Jurkat, Clone E6-1 (cell line): ENCODE results near the gene PET100.
A peak's percentile ranks its signal among the peaks of the same experiment; 100 is the strongest.
"Not testable (repeated sequence)": the region's sequence is repeated elsewhere in the genome, so short reads cannot be mapped to it uniquely, and the experiment has no call there.

Source experiments
- DNase-seq: peaks from one replicate; pipeline ENCODE4 v3.0.0-alpha.2; 2011; ENCODE audit warnings: low read depth, low spot score
- H3K4me3 ChIP-seq: 2 replicates; pipeline ENCODE4 v1.5.1; 2011; ENCODE audit warnings: mild to moderate bottlenecking, low read length, control low read depth, moderate library complexity

Gene PET100

DNA sequence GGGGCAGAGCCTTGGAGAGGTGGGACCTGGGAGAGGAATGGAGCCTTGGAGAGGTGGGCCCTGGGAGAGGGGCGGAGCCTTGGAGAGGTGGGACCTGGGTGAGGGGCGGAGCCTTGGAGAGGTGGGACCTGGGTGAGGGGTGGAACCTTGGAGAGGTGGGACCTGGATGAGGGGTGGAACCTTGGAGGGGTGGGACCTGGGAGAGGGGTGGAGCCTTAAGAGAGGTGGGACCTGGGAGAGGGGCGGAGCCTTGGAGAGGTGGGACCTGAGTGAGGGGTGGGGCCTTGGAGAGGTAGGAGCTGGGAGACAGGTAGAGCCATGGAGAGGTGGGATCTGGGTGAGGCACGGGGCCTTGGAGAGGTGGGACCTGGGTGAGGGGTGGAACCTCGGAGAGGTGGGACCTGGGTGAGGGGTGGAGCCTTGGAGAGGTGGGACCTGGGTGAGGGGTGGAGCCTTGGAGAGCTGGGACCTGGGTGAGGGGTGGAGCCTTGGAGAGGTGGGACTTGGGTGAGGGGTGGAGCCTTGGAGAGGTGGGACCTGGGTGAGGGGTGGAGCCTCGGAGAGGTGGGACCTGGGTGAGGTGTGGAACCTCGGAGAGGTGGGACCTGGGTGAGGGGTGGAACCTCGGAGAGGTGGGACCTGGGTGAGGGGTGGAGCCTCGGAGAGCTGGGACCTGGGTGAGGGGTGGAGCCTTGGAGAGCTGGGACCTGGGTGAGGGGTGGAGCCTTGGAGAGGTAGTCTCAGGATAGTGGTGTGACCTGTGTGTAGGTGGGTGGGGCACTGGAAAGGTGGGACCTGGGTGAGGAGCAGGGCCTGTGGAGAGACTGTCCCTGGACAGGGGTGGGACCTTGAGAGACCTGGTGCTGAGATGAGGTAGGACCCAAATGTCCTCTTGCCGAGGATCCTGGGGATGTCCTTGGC lies 14.3 kb downstream of the PET100 start:
- not testable (repeated sequence) for H3K4me3 ChIP-seq
- peak; percentile 30 for DNase-seq

DNA sequence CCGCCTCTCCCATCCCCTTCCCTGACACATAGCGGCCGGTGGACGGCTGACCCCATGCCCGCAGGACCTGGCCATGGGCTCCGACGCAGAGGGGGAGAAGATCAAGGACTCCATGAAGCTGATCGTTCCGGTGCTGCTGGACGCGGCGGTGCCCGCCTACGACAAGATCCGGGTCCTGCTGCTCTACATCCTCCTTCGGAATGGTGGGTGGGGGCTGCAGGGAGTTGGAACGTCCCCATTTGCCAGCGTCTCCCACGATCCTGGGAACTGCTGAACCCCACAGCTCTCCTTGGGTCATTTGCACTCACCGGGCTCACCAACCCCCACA lies 14.9 kb downstream of the PET100 start:
- no peak overlapping the region for H3K4me3 ChIP-seq
- no peak for DNase-seq

GRCh38 chr19:7645163-7645562 lies 15.6 kb downstream of the PET100 start:
- no peak for DNase-seq
- no peak overlapping the region for H3K4me3 ChIP-seq

- DNase-seq, result no peak
- no peak overlapping the region for H3K4me3 ChIP-seq
These were observed 16.2 kb downstream of the PET100 start for GRCh38 chr19:7645656-7646425.

GRCh38 chr19:7646426-7646700 lies 16.8 kb downstream of the PET100 start:
- H3K4me3 ChIP-seq, result no peak overlapping the region
- no peak for DNase-seq

GRCh38 chr19:7647156-7647555 lies 17.6 kb downstream of the PET100 start:
- no peak for DNase-seq
- H3K4me3 ChIP-seq, result no peak overlapping the region

- H3K4me3 ChIP-seq, result no peak overlapping the region
- no peak for DNase-seq
These were observed 18.8 kb downstream of the PET100 start for GRCh38 chr19:7648265-7649014.

DNA sequence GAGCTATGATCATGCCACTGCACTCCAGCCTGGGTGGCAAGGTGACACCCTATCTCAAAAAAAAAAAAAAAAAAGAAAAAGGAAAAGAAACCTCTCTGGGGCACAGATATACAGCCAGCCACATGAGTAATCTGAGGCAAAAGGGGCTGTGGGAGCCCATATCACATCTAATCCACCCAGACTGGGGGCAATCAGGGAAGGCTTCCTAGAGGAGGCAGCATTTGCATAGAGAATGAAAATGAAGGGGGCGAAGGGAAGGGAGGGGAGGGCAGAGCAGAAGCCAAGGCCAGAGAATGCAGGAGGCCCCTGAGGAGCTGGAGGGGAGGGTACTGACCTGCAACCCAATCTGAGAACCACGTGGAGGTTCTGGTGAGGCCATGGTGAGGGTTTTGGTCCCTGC lies 20.6 kb downstream of the PET100 start:
- DNase-seq, result no peak
- H3K4me3 ChIP-seq, result no peak overlapping the region

- peak; percentile 82 for DNase-seq
- H3K4me3 ChIP-seq, result peak overlapping the region; percentile 50
These were observed 22.6 kb downstream of the PET100 start for GRCh38 chr19:7652061-7652641.

- no peak overlapping the region for H3K4me3 ChIP-seq
- no peak for DNase-seq
These were observed 24.8 kb downstream of the PET100 start for GRCh38 chr19:7654401-7654800.

DNA sequence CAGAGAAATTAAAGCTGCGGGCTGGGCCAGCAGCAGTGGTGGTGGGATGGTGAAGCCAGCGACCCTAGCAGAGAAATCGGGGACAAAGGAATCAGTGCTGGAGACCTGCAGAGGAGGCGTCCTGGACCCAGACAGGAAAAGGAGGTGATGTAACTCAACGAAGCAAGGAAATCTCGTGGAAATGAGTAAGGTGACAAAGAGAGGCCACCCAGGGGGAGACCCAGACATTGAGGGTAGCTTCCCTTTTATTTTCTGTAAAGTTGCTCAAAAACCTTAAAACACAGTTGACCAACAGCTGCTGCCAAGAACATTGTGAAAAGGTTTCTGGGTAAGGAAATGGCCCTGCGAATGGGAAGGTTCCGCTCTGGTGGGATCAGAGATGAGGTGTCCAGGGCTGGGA lies 26.0 kb downstream of the PET100 start:
- no peak for DNase-seq
- H3K4me3 ChIP-seq, result no peak overlapping the region

DNA sequence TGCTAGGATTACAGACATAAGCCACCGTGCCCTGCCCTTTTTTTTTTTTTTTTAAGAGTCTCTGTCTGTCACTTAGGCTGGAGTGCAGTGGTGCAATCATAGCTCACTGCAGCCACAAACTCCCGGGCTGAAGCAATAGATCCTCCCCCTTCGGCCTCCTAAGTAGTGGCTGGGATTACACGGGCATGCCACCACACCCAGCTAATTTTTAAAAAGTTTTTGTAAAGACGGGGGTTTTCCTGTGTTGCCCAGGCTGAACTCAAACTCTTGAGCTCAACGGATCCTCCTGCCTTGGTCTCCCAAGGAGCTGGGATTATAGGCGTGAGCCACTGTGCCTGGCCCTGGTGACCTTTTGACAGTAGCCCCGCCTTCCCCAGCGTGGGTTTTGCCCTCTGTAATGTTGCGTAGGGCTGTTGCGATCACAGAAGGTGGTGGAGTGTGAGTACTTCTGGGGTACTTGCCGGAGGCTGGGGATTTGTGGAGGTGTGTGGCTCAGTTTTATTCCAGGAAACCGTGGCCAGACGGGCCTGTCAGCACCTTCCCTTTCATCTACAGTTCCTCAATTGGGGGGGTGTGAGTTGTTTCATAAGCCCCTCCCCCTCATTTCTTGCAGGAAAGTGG lies 27.6 kb downstream of the PET100 start:
- no peak for DNase-seq
- no peak overlapping the region for H3K4me3 ChIP-seq

DNA sequence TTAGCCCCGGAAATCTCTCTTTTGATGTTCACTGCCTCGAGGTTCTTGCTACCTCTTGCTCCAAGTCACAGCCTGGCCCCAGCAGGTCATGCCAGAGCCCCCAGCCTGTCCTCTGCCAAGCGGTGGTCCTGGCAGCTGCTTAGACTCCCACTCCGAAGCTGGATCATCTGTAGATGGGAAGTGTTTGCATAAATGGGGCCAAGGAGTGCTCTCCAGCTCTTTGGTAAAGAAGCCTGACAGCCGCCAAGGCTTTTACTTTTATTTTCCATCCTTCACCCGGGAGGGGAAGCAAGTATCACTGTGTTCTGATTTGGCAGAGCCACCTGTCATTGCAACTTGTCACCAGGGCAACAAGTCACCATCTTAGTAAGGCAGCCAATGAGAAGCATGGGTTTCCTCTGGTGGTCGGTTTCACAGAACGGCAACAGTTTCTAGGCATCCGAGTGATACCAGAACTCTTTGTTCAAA lies 28.7 kb downstream of the PET100 start:
- peak overlapping the region; percentile 35 for H3K4me3 ChIP-seq
- peak; percentile 92 for DNase-seq

- DNase-seq, result no peak
These were observed 32.3 kb downstream of the PET100 start for GRCh38 chr19:7661744-7662538.

DNA sequence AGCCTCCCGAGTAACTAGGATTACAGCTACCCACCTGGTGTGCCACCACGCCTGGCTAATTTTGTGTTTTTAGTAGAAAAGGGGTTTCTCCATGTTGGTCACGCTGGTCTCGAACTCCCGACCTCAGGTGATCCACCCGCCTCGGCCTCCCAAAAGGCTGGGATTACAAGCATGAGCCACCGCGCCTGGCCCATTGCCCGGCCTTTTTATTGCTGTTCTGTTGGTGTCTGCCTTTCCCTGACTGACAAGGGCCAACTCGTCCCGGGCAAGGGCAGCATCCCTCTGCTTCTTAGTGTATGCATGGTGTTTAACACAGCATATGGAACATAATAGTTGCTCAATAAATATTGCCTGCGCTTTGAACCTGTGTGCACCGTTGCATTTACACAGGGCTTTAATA lies 33.1 kb downstream of the PET100 start:
- DNase-seq, result no peak
- H3K4me3 ChIP-seq, result no peak overlapping the region

More at GRCh38 chr19:7661744-7662538, 32.3 kb downstream of the PET100 start:
- H3K4me3 ChIP-seq, result no peak overlapping the region

DNA sequence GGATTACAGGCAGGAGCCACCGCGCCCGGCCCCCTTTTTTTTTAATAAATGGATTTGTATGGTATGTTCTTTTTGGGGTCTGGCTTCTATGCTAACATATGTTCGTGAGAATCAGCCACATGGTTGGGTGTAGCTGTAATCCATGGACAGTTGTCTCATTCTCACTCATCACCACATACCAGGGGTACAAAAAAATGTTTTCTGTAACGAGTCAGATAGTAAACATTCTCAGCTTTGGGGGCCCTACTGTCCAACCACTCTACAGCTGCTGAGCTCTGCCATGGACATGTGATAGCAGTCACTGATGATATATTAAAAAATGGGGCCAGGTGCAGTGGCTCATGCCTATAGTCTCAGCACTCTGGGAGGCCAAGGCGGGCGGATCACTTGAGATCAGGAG lies 34.1 kb downstream of the PET100 start:
- H3K4me3 ChIP-seq, result no peak overlapping the region

DNA sequence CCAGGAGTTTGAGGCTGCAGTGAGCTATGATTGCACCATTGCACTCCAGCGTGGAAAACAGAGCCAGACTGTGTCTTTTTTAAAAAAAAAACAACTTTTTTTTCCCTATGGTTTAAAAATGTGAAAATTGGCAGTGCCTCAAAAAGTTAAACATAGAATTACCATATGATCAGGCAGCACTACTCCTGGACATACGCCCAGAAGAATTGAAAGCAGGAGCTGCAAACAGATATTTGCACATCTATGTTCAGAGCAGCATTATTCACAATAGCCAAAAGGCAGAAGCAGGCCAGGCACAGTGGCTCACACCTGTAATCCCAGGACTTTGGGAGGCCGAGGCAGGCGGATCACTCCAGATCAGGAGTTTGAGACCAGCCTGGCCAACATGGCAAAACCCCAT lies 35.5 kb downstream of the PET100 start:
- DNase-seq, result no peak
- no peak overlapping the region for H3K4me3 ChIP-seq

More for the DNA sequence above, 34.1 kb downstream of the PET100 start:
- DNase-seq, result no peak

DNA sequence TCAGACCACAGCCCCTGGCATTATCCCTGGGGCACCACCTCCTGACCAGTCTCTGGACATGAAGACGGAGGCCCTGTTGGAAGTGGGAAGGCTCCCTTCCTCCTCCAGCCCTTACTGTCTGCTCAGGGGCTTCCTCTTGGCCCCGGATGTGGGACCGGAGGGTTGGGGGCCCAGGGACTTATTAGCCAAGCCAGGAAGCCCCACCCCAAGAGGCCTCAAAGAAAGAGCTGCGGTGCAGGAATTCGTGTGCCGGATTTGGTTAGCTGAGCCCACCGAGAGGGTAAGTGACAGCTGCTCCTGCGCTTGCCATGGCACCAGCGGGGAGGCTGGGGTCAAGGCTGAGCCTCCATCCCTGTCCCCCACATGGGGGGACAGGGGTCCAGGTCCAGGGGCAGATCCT lies 39.2 kb downstream of the PET100 start, which contains the start of gene RETN:
RETN (plus strand) TSS at position 208 of the 400 bp plus-strand sequence. CDS start 278 bp downstream, outside the sequence.
- H3K4me3 ChIP-seq, result peak within 1 kb of the TSS; percentile 24; the same call in 1 of the 2 replicates
- peak; percentile 76 for DNase-seq
